Measurements from ENCODE around the gene ERF. TPM values are rescaled to one million over a fixed set of nuclear protein-coding genes. Genes with fewer than 3 reads are reported as not detected.

ERF gene
- total and polyA plus RNA-seq, 2 of the 4 experiments (the other 2 are of a cell fraction), result 5.2 to 32.4 TPM

- H3K18ac ChIP-seq (ENCODE audit: low read depth, low read length), result no peak overlapping the region
- no peak overlapping the region for H2BK5ac ChIP-seq (ENCODE audit: low read depth, low read length, poor library complexity, severe bottlenecking)
- intact Hi-C loops (cut with micrococcal nuclease), result no loop called here
- H3K79me1 ChIP-seq (ENCODE audit: low read depth in 1 of 2, low read length in 2 of 2), result peaks cover 28 to 79% of the 10 kb centered on the region in 2 experiments
- no peak overlapping the region for H3K23ac ChIP-seq (ENCODE audit: low read depth, low read length)
- POLR2A ChIA-PET (ENCODE audit: unreplicated experiment), result no interaction called here
- ATAC-seq (ENCODE audit: low read depth), result no peak
- no peak overlapping the region for H3K9ac ChIP-seq (ENCODE audit: low read depth, low read length)
- H3K9me3 ChIP-seq (ENCODE audit: control insufficient read depth, insufficient read depth, low read length), result no peaks in the 10 kb centered on the region
- no peak overlapping the region for H4K91ac ChIP-seq (ENCODE audit: insufficient read depth, low read depth, low read length)
- BruUV-seq (replicated peaks), result no TSS peak
- no peaks in the 10 kb centered on the region for H3K27me3 ChIP-seq (ENCODE audit: control insufficient read depth, insufficient read depth, low read length)
- DNase-seq, result no peak
- dilution Hi-C loops (cut with HindIII; ENCODE audit: low sequenced_read_pairs, unreplicated experiment), result no loop called here
- peaks cover 87% of the 10 kb centered on the region for H4K20me1 ChIP-seq (ENCODE audit: insufficient read depth, low read length)
- no peaks in the 10 kb centered on the region for H3K4me1 ChIP-seq (ENCODE audit: control insufficient read depth, insufficient read depth, low read length)
- H3K9me1 ChIP-seq (ENCODE audit: insufficient read depth, low read length), result peaks cover 14% of the 10 kb centered on the region; the same call in 1 of the 2 replicates
- in situ Hi-C loops (cut with MboI; ENCODE audit: low sequenced_read_pairs), result no loop called here
- no peak overlapping the region for H3K4me3 ChIP-seq (ENCODE audit: insufficient read depth, low read depth, low read length)
- H4K8ac ChIP-seq (ENCODE audit: low read depth in 2 of 2, low read length in 2 of 2), result no peak overlapping the region
- H2AK9ac ChIP-seq (replicated peaks; ENCODE audit: low read depth, low read length, poor library complexity), result no peak overlapping the region
- H3K14ac ChIP-seq (replicated peaks; ENCODE audit: low read depth, low read length), result no peak overlapping the region
- H2AFZ ChIP-seq (replicated peaks; ENCODE audit: low read length, poor library complexity), result no peak overlapping the region
- H3K36me3 ChIP-seq (ENCODE audit: control insufficient read depth, insufficient read depth, low read length), result peaks cover 76% of the 10 kb centered on the region
- no peak overlapping the region for H2BK20ac ChIP-seq (ENCODE audit: low read depth, low read length)
- H2BK120ac ChIP-seq (ENCODE audit: low read depth, low read length), result no peak overlapping the region
- H3K27ac ChIP-seq (ENCODE audit: insufficient read depth, low read length), result no peak overlapping the region
- H3K56ac ChIP-seq (ENCODE audit: extremely low read depth, insufficient read depth, low read length), result no peak overlapping the region
- CTCF ChIA-PET, result interaction anchor here (0.6 kb wide), 1 partner anchor 10 kb away, joined by 4 read pairs; no protein-coding TSS in a partner anchor
- WGBS, 2 experiments (ENCODE audit: extremely low coverage in 2 of 2, insufficient read length in 1 of 2), result no CpG with 5 or more reads among the region's 4 CpGs
- no peak overlapping the region for H3K4ac ChIP-seq (ENCODE audit: low read depth, low read length)
- TF ChIP-seq CEBPB (IDR thresholded peaks at IDR 0.05; ENCODE audit: low read depth, low read length), result no peak
- H2AK5ac ChIP-seq (ENCODE audit: low read depth, low read length), result no peak overlapping the region
- H2BK15ac ChIP-seq (ENCODE audit: low read depth, low read length), result no peak overlapping the region
- H3K4me2 ChIP-seq (ENCODE audit: low read depth, low read length), result no peak overlapping the region
- H4K5ac ChIP-seq (ENCODE audit: low read depth, low read length), result no peak overlapping the region
Observed at GRCh38 chr19:42228641-42229040, 26.3 kb downstream of the ERF start.
